B cell (primary cell): ENCODE results near the gene RRBP1.

ENCODE experiments used
- EZH2 ChIP-seq: IDR thresholded peaks from 2 replicates; pipeline ENCODE4 v1.6.1; 2012; ENCODE audit warnings: borderline replicate concordance, low read depth, mild to moderate bottlenecking, moderate library complexity, low read length; ENCODE audit not compliant: insufficient read depth, poor library complexity, severe bottlenecking
- TF ChIP-seq, protein P1 (sequence below): fragments of 200-600 bp; IDR thresholded peaks from one replicate; pipeline ENCODE4 v1.8.0; 2022; ENCODE audit warnings: antibody characterized with exemption, mild to moderate bottlenecking

GRCh38 chr20:17637985-17638640 is 43.9 kb downstream of the RRBP1 start:
- TF ChIP-seq, protein P1, sequence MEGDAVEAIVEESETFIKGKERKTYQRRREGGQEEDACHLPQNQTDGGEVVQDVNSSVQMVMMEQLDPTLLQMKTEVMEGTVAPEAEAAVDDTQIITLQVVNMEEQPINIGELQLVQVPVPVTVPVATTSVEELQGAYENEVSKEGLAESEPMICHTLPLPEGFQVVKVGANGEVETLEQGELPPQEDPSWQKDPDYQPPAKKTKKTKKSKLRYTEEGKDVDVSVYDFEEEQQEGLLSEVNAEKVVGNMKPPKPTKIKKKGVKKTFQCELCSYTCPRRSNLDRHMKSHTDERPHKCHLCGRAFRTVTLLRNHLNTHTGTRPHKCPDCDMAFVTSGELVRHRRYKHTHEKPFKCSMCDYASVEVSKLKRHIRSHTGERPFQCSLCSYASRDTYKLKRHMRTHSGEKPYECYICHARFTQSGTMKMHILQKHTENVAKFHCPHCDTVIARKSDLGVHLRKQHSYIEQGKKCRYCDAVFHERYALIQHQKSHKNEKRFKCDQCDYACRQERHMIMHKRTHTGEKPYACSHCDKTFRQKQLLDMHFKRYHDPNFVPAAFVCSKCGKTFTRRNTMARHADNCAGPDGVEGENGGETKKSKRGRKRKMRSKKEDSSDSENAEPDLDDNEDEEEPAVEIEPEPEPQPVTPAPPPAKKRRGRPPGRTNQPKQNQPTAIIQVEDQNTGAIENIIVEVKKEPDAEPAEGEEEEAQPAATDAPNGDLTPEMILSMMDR: no peak
- TF ChIP-seq EZH2: no peak
